PC-3 (cell line): ENCODE measurements around the gene DLG2. TPM values are rescaled to one million over a fixed set of nuclear protein-coding genes. Genes with fewer than 3 reads are reported as not detected.

Experiments
- ATAC-seq: fragments of 200-7000 bp; cut with Tn5 transposase; 2 replicates; pipeline ENCODE4 v1.9.1; 2020; ENCODE audit warnings: mild to moderate bottlenecking, moderate library complexity
- BruUV-seq: library from RNA; stranded (reverse); fragments of 400-500 nt; replicated peaks from 2 replicates; lab custom pipeline; 2021; lab: Mats Ljungman, UMichigan
- CTCF ChIA-PET: fragments of 300-600 bp; sonication (Branson Sonifier 250); formaldehyde crosslinking; loops from one replicate; lab custom pipeline; 2022; ENCODE audit warnings: antibody characterized with exemption; lab: Charles Lee
- POLR2A ChIA-PET: fragments of 300-600 bp; sonication (Branson Sonifier 250); formaldehyde crosslinking; loops from one replicate; lab custom pipeline; 2022; ENCODE audit warnings: antibody characterized with exemption; ENCODE audit not compliant: unreplicated experiment; lab: Charles Lee
- DNase-seq: peaks from one replicate; pipeline ENCODE4 v3.0.0-alpha.2; 2015
- H2AFZ ChIP-seq: fragments of 300-600 bp; sonication (generic); 2 replicates; pipeline ENCODE4 v1.6.0; 2016; ENCODE audit warnings: antibody characterized with exemption, low read length
- H3F3A ChIP-seq: fragments of 300-600 bp; sonication (generic); one replicate; pipeline ENCODE4 v1.6.0; 2017; ENCODE audit warnings: antibody characterized with exemption, low read length, control low read depth, mild to moderate bottlenecking; ENCODE audit not compliant: unreplicated experiment
- H3K27ac ChIP-seq: fragments of 300-600 bp; sonication (generic); 2 replicates; pipeline ENCODE4 v1.5.1; 2016; ENCODE audit warnings: mild to moderate bottlenecking, low read length
- H3K27me3 ChIP-seq: fragments of 300-600 bp; sonication (generic); 2 replicates; pipeline ENCODE4 v1.6.1; 2016; ENCODE audit warnings: low read length, mixed read lengths
- H3K36me3 ChIP-seq: fragments of 300-600 bp; sonication (generic); 2 replicates; pipeline ENCODE4 v1.6.1; 2016; ENCODE audit warnings: low read depth, mixed run types, low read length, mixed read lengths
- H3K4me1 ChIP-seq: fragments of 300-600 bp; sonication (generic); 2 replicates; pipeline ENCODE4 v1.5.1; 2016; ENCODE audit warnings: low read length; ENCODE audit not compliant: insufficient read depth
- H3K4me2 ChIP-seq: fragments of 300-600 bp; sonication (generic); 2 replicates; pipeline ENCODE4 v1.6.0; 2016; ENCODE audit warnings: low read length
- H3K4me3 ChIP-seq: fragments of 300-600 bp; sonication (generic); 2 replicates; pipeline ENCODE4 v1.5.1; 2016; ENCODE audit warnings: mild to moderate bottlenecking, low read length, mixed read lengths
- H3K79me2 ChIP-seq: fragments of 300-600 bp; sonication (generic); 2 replicates; pipeline ENCODE4 v1.6.1; 2017; ENCODE audit warnings: low read length, mixed read lengths
- H3K9ac ChIP-seq: fragments of 300-600 bp; sonication (generic); 2 replicates; pipeline ENCODE4 v1.6.0; 2016; ENCODE audit warnings: mild to moderate bottlenecking, low read length
- H3K9me2 ChIP-seq: fragments of 300-600 bp; sonication (generic); replicated peaks from 2 replicates; pipeline ENCODE4 v1.6.1; 2016; ENCODE audit warnings: mixed run types, low read length, mixed read lengths
- H3K9me3 ChIP-seq: fragments of 300-600 bp; sonication (generic); 2 replicates; pipeline ENCODE4 v1.6.1; 2016; ENCODE audit warnings: low read length, mixed read lengths
- H4K20me1 ChIP-seq: fragments of 300-600 bp; sonication (generic); 2 replicates; pipeline ENCODE4 v1.6.1; 2016; ENCODE audit warnings: low read length, mixed read lengths
- CTCF ChIP-seq: fragments of 300-600 bp; sonication (generic); conservative IDR thresholded peaks from 2 replicates; pipeline ENCODE4 v1.5.1; 2017; ENCODE audit warnings: antibody characterized with exemption, low read depth, mild to moderate bottlenecking, low read length
- EZH2 ChIP-seq: fragments of 300-600 bp; sonication (generic); IDR thresholded peaks from one replicate; pipeline ENCODE4 v1.6.1; 2017; ENCODE audit warnings: antibody characterized with exemption, mild to moderate bottlenecking, low read length; ENCODE audit not compliant: unreplicated experiment
- EZH2phosphoT487 ChIP-seq: fragments of 300-600 bp; sonication (generic); IDR thresholded peaks from 2 replicates; pipeline ENCODE4 v1.6.1; 2018; ENCODE audit warnings: mild to moderate bottlenecking, antibody characterized with exemption, low read length, borderline replicate concordance
- intact Hi-C: fragments of 100-400 bp; cut with micrococcal nuclease; formaldehyde crosslinking; loops from 2 replicates; pipeline ENCODE4 v1.9.0; 2023
- total RNA-seq: library from RNA; depleted of rRNA; stranded (reverse); fragments of >200 nt; gene quantifications from 2 replicates; pipeline ENCODE4 v1.2.3, GENCODE V29; 2014

The DLG2 gene
- total RNA-seq, 1 experiment from 2014 or later, result 0.58 TPM

- no peak overlapping the region for H2AFZ ChIP-seq
- no peaks in the 10 kb centered on the region for H3K9me3 ChIP-seq
- H3K27me3 ChIP-seq, result no peaks in the 10 kb centered on the region
- no peak overlapping the region for H3K27ac ChIP-seq
- no peak for TF ChIP-seq EZH2
- TF ChIP-seq EZH2phosphoT487, result no peak
- TF ChIP-seq CTCF, result no peak
- DNase-seq (no peak), ATAC-seq (no peak)
- no peaks in the 10 kb centered on the region for H3K9me2 ChIP-seq
- no TSS peak for BruUV-seq
- POLR2A ChIA-PET, result no interaction called here
- H3K4me1 ChIP-seq, result peaks cover 9% of the 10 kb centered on the region; the same call in 1 of the 2 replicates
- no peaks in the 10 kb centered on the region for H3K79me2 ChIP-seq
- CTCF ChIA-PET, result no interaction called here
- H3K4me3 ChIP-seq, result no peak overlapping the region
- H3K36me3 ChIP-seq, result no peaks in the 10 kb centered on the region
- no peaks in the 10 kb centered on the region for H4K20me1 ChIP-seq
- no peak overlapping the region for H3K4me2 ChIP-seq
- intact Hi-C loops, result no loop called here
- no peaks in the 10 kb centered on the region for H3F3A ChIP-seq
- H3K9ac ChIP-seq, result no peak overlapping the region
Measured at GRCh38 chr11:85098996-85099395, 528.1 kb downstream of the DLG2 start.

- POLR2A ChIA-PET, result no interaction called here
- no peak for DNase-seq
- ATAC-seq, result no peak
- no peaks in the 10 kb centered on the region for H3K9me2 ChIP-seq
- CTCF ChIA-PET, result no interaction called here
- no peak overlapping the region for H3K4me3 ChIP-seq
- TF ChIP-seq EZH2phosphoT487 (no peak), CTCF (no peak), EZH2 (no peak)
- no peak overlapping the region for H2AFZ ChIP-seq
- H3K27ac ChIP-seq, result no peak overlapping the region
- no TSS peak for BruUV-seq
- H3K4me1 ChIP-seq, result peaks cover 9% of the 10 kb centered on the region; the same call in 1 of the 2 replicates
- intact Hi-C loops, result no loop called here
- no peaks in the 10 kb centered on the region for H3K36me3 ChIP-seq
- no peaks in the 10 kb centered on the region for H4K20me1 ChIP-seq
- H3K79me2 ChIP-seq, result no peaks in the 10 kb centered on the region
- H3K4me2 ChIP-seq, result no peak overlapping the region
- H3K9ac ChIP-seq, result no peak overlapping the region
- no peaks in the 10 kb centered on the region for H3K27me3 ChIP-seq
- H3K9me3 ChIP-seq, result no peaks in the 10 kb centered on the region
- no peaks in the 10 kb centered on the region for H3F3A ChIP-seq
Measured at GRCh38 chr11:85096939-85097338, 530.2 kb downstream of the DLG2 start.

GRCh38 chr11:85095239-85095638 is 531.9 kb downstream of the DLG2 start:
- Histone ChIP-seq H3K9ac (no peak overlapping the region), H3K9me2 (0 out of 2 replicates have a peak, but pooled peaks cover 2% of the 10 kb centered on the region), H3K4me1 (peaks cover 9% of the 10 kb centered on the region; the same call in 1 of the 2 replicates), H2AFZ (no peak overlapping the region), H3F3A (no peaks in the 10 kb centered on the region), H4K20me1 (no peaks in the 10 kb centered on the region), H3K79me2 (no peaks in the 10 kb centered on the region), H3K4me2 (no peak overlapping the region), H3K9me3 (no peaks in the 10 kb centered on the region), H3K4me3 (no peak overlapping the region), H3K36me3 (no peaks in the 10 kb centered on the region), H3K27me3 (no peaks in the 10 kb centered on the region), H3K27ac (peak overlapping the region; percentile 12; the same call in 1 of the 2 replicates)
- intact Hi-C loops, result loop anchor here (2.0 kb wide), 1 partner anchor 64 kb away; no protein-coding TSS in a partner anchor
- no peak for TF ChIP-seq EZH2phosphoT487
- no peak for TF ChIP-seq EZH2
- no peak for TF ChIP-seq CTCF
- no TSS peak for BruUV-seq
- DNase-seq (peak; percentile 25), ATAC-seq (peak; percentile 92)
- ChIA-PET CTCF (no interaction called here), POLR2A (interaction anchor here (0.6 kb wide), 1 partner anchor 108 kb away, joined by 4 read pairs; no protein-coding TSS in a partner anchor)
